IPS DF 6.9 (cell line): ENCODE data around the gene SLC35D2.

Experiments used
- DNase-seq: peaks from one replicate; pipeline ENCODE4 v3.0.0-alpha.2; 2013; ENCODE audit warnings: low read depth, low spot score
- H3K27ac ChIP-seq: one replicate; pipeline ENCODE4 v1.5.1; 2013; ENCODE audit warnings: low read length, control low read depth
- H3K27me3 ChIP-seq: 2 replicates; pipeline ENCODE4 v1.6.1; 2013; ENCODE audit warnings: mild to moderate bottlenecking, low read length; ENCODE audit not compliant: control insufficient read depth, insufficient read depth
- H3K36me3 ChIP-seq: 2 replicates; pipeline ENCODE4 v1.6.1; 2013; ENCODE audit warnings: low read length; ENCODE audit not compliant: control insufficient read depth, insufficient read depth
- H3K4me1 ChIP-seq: 2 replicates; pipeline ENCODE4 v1.6.1; 2013; ENCODE audit warnings: low read length; ENCODE audit not compliant: control insufficient read depth, insufficient read depth
- H3K4me3 ChIP-seq: 2 replicates; pipeline ENCODE4 v1.5.1; 2013; ENCODE audit warnings: mild to moderate bottlenecking, low read length
- H3K9me3 ChIP-seq: 2 replicates; pipeline ENCODE4 v1.6.1; 2013; ENCODE audit warnings: low read length, inconsistent platforms; ENCODE audit not compliant: control insufficient read depth, insufficient read depth
- WGBS: extraction: QIAGEN DNeasy Blood & Tissue Kit; methylation state at CpG from one replicate; pipeline ENCODE4 v1.1.7; 2013; ENCODE audit warnings: mixed read lengths, missing lambda C conversion rate; ENCODE audit not compliant: insufficient read length, insufficient coverage; 5-methylcytosine and 5-hydroxymethylcytosine counted together

SLC35D2 gene

GRCh38 chr9:96399325-96399633 lies 15.8 kb upstream of the SLC35D2 start:
- H3K4me1 ChIP-seq: peaks cover 4% of the 10 kb centered on the region; the same call in 1 of the 2 replicates
- no peak for DNase-seq
- no peaks in the 10 kb centered on the region for H3K9me3 ChIP-seq
- WGBS: no CpG with 5 or more reads among the region's 3 CpGs
- no peaks in the 10 kb centered on the region for H3K27me3 ChIP-seq
- H3K27ac ChIP-seq: no peak overlapping the region
- no peaks in the 10 kb centered on the region for H3K36me3 ChIP-seq
- no peak overlapping the region for H3K4me3 ChIP-seq

GRCh38 chr9:96398582-96399324 lies 15.2 kb upstream of the SLC35D2 start:
- H3K27me3 ChIP-seq: no peaks in the 10 kb centered on the region
- H3K9me3 ChIP-seq: no peaks in the 10 kb centered on the region
- WGBS: no CpG with 5 or more reads among the region's 3 CpGs
- peaks cover 4% of the 10 kb centered on the region; the same call in 1 of the 2 replicates for H3K4me1 ChIP-seq
- no peaks in the 10 kb centered on the region for H3K36me3 ChIP-seq
- no peak overlapping the region for H3K4me3 ChIP-seq
- no peak overlapping the region for H3K27ac ChIP-seq
- no peak for DNase-seq

- peaks cover 8% of the 10 kb centered on the region for H3K36me3 ChIP-seq
- no peak for DNase-seq
- no peaks in the 10 kb centered on the region for H3K9me3 ChIP-seq
- H3K4me3 ChIP-seq: no peak overlapping the region
- no peak overlapping the region for H3K27ac ChIP-seq
- H3K4me1 ChIP-seq: peaks cover 4% of the 10 kb centered on the region; the same call in 1 of the 2 replicates
- no CpG with 5 or more reads among the region's 2 CpGs for whole genome bisulfite sequencing
- H3K27me3 ChIP-seq: no peaks in the 10 kb centered on the region
Observed at GRCh38 chr9:96395964-96396363, 12.5 kb upstream of the SLC35D2 start.

- peaks cover 4% of the 10 kb centered on the region; the same call in 1 of the 2 replicates for H3K4me1 ChIP-seq
- WGBS: no CpG with 5 or more reads among the region's 6 CpGs
- H3K36me3 ChIP-seq: peaks cover 8% of the 10 kb centered on the region
- H3K27me3 ChIP-seq: no peaks in the 10 kb centered on the region
- no peak overlapping the region for H3K27ac ChIP-seq
- no peak for DNase-seq
- no peaks in the 10 kb centered on the region for H3K9me3 ChIP-seq
- H3K4me3 ChIP-seq: no peak overlapping the region
Observed at GRCh38 chr9:96394832-96395496, 11.5 kb upstream of the SLC35D2 start.

GRCh38 chr9:96392263-96392662 lies 8.8 kb upstream of the SLC35D2 start:
- no peaks in the 10 kb centered on the region for H3K9me3 ChIP-seq
- peaks cover 12% of the 10 kb centered on the region for H3K36me3 ChIP-seq
- no peak overlapping the region for H3K4me3 ChIP-seq
- DNase-seq: no peak
- H3K27ac ChIP-seq: no peak overlapping the region
- no CpG with 5 or more reads among the region's 12 CpGs for WGBS
- no peaks in the 10 kb centered on the region for H3K27me3 ChIP-seq
- H3K4me1 ChIP-seq: peaks cover 2% of the 10 kb centered on the region; the same call in 1 of the 2 replicates

GRCh38 chr9:96391021-96391765 lies 7.7 kb upstream of the SLC35D2 start:
- WGBS: no CpG with 5 or more reads among the region's 5 CpGs

GRCh38 chr9:96388144-96388543 lies 4.6 kb upstream of the SLC35D2 start:
- Histone ChIP-seq H3K27me3 (no peaks in the 10 kb centered on the region), H3K9me3 (no peaks in the 10 kb centered on the region), H3K4me3 (no peak overlapping the region), H3K27ac (no peak overlapping the region), H3K4me1 (no peaks in the 10 kb centered on the region), H3K36me3 (peaks cover 12% of the 10 kb centered on the region)
- no CpG with 5 or more reads among the region's 11 CpGs for WGBS
- DNase-seq: no peak

More at GRCh38 chr9:96391021-96391765, 7.7 kb upstream of the SLC35D2 start:
- H3K4me3 ChIP-seq: no peak overlapping the region
- peaks cover 2% of the 10 kb centered on the region; the same call in 1 of the 2 replicates for H3K4me1 ChIP-seq
- peaks cover 12% of the 10 kb centered on the region for H3K36me3 ChIP-seq
- H3K27me3 ChIP-seq: no peaks in the 10 kb centered on the region
- no peaks in the 10 kb centered on the region for H3K9me3 ChIP-seq
- H3K27ac ChIP-seq: no peak overlapping the region
- DNase-seq: no peak

- peaks cover 5% of the 10 kb centered on the region for H3K36me3 ChIP-seq
- no peaks in the 10 kb centered on the region for H3K27me3 ChIP-seq
- H3K4me3 ChIP-seq: no peak overlapping the region
- H3K4me1 ChIP-seq: no peaks in the 10 kb centered on the region
- no peak for DNase-seq
- no peak overlapping the region for H3K27ac ChIP-seq
- no peaks in the 10 kb centered on the region for H3K9me3 ChIP-seq
Observed at GRCh38 chr9:96386157-96386556, 2.6 kb upstream of the SLC35D2 start.

- no CpG with 5 or more reads among the region's 7 CpGs for WGBS
- H3K27ac ChIP-seq: no peak overlapping the region
- H3K27me3 ChIP-seq: no peaks in the 10 kb centered on the region
- DNase-seq: no peak
- H3K4me3 ChIP-seq: peak overlapping the region; percentile 64; the same call in 1 of the 2 replicates
- H3K36me3 ChIP-seq: no peaks in the 10 kb centered on the region; the same call in 1 of the 2 replicates
- H3K4me1 ChIP-seq: no peaks in the 10 kb centered on the region
- no peaks in the 10 kb centered on the region for H3K9me3 ChIP-seq
Observed at GRCh38 chr9:96382839-96383164, 709 bp downstream of the SLC35D2 start.

GRCh38 chr9:96382175-96382574 lies 1.3 kb downstream of the SLC35D2 start:
- Histone ChIP-seq H3K4me1 (no peaks in the 10 kb centered on the region), H3K4me3 (no peak overlapping the region), H3K27ac (no peak overlapping the region), H3K9me3 (no peaks in the 10 kb centered on the region), H3K36me3 (no peaks in the 10 kb centered on the region; the same call in 1 of the 2 replicates), H3K27me3 (no peaks in the 10 kb centered on the region)
- WGBS: no CpG with 5 or more reads among the region's 2 CpGs
- DNase-seq: no peak
